MM.1S (cell line): ENCODE measurements around the gene GPR135.

Experiments used
- CTCF ChIP-seq: fragments of 300-600 bp; sonication (generic); IDR thresholded peaks from 2 replicates; pipeline ENCODE4 v1.5.1; 2016; ENCODE audit warnings: antibody characterized with exemption, low read length, mixed read lengths
- EZH2 ChIP-seq: fragments of 300-600 bp; sonication (generic); optimal IDR thresholded peaks from 2 replicates; pipeline ENCODE3; 2017; ENCODE audit warnings: low read depth, mild to moderate bottlenecking, antibody characterized with exemption, low read length, mixed read lengths

GRCh38 chr14:59428581-59429012, 36.6 kb downstream of the GPR135 start:
- TF ChIP-seq CTCF (no peak), EZH2 (no peak)
